GM23338 (cell line): Measurements from ENCODE around the gene NKX2-2.

Source experiments
- CTCF ChIP-seq, 2 experiments: fragments of 200-600 bp in 1 of 2; sonication (generic) in 1 of 2; conservative IDR thresholded peaks; 2 replicates each; pipeline versions ENCODE4 v1.5.1 to v1.6.1; 2016 to 2017; ENCODE audit warnings: antibody characterized with exemption in 2 of 2, low read depth in 2 of 2, mild to moderate bottlenecking in 2 of 2, moderate library complexity in 1 of 2
- EZH2phosphoT487 ChIP-seq: fragments of 200-600 bp; sonication (generic); IDR thresholded peaks from one replicate; pipeline ENCODE4 v1.8.1; 2018; ENCODE audit warnings: antibody characterized with exemption; ENCODE audit not compliant: unreplicated experiment
- POLR2AphosphoS5 ChIP-seq: IDR thresholded peaks from 2 replicates; pipeline ENCODE4 v1.6.1; 2016; ENCODE audit warnings: antibody characterized with exemption, low read depth
- REST ChIP-seq: IDR thresholded peaks from one replicate; pipeline ENCODE4 v1.6.1; 2018; ENCODE audit warnings: antibody characterized with exemption; ENCODE audit not compliant: unreplicated experiment

GRCh38 chr20:21516180-21516567, 2.3 kb upstream of the NKX2-2 start:
- TF ChIP-seq REST (no peak), POLR2AphosphoS5 (no peak), EZH2phosphoT487 (no peak), CTCF (conservative IDR thresholded peaks at IDR 0.05; ENCODE audit: low read depth in 2 of 2) (no peak)
